Measurements from ENCODE around the gene EIF4E3. TPM values are rescaled to one million over a fixed set of nuclear protein-coding genes. Genes with fewer than 3 reads are reported as not detected.

Gene EIF4E3
- total RNA-seq, 1 donor from 2014 or later: 22.6 TPM

DNA sequence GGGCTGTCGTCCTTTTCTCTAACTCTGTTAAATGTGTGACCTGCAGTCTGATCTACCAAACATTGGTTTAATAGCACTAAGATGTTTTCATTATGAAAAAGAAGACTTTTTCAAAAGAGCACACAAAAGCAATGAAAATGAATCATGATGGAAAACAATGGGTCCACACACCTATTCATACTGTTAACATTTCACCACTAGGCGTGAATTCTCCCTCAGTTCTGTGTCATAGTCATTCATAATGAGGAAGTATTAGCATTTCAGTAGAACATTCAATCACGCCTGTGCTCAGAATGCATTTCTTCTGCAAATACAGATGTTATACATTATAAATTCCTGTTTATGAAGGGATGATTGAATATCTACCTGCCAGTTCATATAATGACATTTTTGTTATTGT, 35.9 kb downstream of the EIF4E3 start:
- DNase-seq (ENCODE audit: low spot score): no peak

DNA sequence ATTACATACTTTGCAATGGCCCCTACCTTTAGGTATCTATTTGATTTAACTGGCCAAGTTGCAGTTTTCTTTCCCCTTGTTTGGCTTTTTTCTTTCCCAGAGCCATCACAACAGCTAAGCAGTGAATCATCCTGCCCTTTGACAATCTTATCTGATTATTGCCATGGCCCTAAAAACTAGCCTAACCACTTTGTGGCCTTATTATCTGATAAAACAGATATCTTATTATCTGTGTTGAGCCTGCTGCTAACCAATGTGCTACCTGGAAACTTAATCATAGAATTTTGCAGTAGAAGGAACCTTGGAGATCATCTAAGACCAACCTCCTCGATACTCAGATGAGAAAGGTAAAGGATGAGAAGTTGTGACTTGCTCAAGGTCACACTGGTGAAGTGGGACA, 37.1 kb downstream of the EIF4E3 start:
- no peak for DNase-seq (ENCODE audit: low spot score)

DNA sequence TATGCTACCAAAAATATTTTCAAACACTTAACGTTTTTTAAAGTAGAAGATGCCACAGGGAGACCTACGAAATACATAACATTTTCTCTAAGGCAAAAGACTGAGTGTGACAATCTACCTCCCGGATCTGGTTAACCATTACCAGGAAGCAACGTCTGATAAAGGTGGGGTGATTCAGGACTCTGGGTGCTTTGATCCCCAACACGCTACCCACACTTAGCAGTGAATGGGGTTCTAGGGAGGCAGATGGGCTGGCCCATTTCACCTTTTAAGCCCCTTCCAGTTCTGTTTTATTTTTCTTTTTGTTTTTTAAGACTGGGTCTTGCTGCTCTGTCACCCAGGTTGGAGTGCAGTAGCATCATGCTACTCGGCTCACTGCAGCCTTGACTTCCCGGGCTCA, 39.5 kb downstream of the EIF4E3 start:
- no peak for DNase-seq (ENCODE audit: low spot score)

DNA sequence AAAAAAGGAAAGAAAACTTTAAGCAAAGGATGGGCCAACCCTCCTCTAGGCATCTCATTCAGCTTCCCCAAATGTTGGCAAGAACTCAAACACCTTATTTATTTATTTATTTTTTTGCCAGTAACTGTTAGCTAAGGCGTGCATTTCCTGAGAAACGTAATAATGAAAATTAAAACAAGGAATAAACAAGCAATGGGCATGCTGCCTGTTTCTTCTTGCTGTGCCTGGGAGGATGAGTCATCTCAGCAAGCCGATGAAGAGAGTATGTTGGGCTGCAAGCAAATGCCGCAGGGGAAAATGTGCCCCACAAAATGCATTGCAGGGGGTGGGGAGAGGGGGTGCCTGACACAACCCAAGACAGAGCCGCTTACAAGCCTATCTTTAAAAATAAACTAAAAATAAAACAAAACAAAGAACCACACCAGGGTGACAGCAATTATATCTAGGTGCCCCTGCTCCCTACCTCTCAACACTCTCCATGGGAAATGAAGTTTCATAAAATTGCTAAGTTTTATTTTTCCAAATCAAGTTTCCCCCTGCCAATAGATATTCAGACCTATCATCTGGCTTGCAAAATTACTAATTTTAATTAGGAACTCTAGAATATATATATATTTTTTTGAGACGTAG, 40.3 kb downstream of the EIF4E3 start:
- peak; percentile 56 for DNase-seq (ENCODE audit: low spot score)

DNA sequence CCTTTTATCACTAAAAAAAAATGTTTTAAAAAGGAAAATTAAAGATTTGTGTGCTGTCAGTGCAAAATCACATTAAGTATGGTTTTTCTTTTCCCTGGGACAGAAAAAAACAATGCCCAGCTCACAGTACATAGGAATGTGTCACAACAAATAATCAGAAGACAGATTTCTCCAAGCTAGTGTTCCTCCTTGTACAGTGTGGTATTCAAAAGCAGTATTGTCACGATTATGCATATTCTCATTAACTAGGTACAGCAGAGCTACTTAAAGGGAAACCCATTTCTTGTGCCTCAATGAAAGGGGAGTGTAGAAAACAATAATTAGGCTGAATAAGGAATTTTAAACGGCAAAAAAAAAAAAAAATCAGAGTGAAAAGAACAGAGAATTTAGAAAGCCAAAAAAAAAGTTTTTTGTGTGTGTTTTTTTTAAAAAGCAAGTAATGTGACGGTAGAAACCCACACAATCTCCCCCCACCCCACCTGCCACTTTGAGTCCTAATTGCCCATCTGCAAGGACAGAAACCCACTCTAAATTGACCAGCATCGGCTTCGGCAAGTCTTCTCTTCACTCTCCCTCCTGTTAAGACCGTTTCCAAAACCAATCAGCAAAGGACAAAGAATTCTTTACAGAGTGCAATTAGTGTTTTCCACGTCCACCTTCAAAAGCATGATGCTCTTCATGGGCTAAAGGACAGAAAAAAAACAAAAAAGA, 41.0 kb downstream of the EIF4E3 start:
- DNase-seq (ENCODE audit: low spot score): no peak

DNA sequence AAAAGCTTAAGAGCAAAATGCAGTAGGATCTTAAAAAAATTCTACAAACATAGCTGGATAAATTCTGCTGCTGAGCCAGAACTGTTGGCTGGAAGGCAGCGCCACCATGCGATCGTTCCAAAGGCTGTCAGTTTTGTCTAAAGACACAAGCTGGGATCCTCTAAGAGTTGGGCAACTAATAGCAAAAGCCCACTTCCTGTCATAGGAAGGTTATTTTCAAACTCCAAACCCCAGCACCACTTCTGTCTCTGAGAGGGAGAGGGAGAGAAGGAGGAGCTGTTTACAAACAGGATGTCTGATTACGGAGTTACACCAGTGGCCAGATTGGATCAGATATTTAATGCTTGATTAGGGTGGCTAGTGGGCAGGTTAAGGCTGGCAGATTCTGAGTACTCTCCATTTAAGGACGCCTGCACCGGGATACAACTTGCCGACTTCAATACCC, 44.0 kb downstream of the EIF4E3 start:
- peak; percentile 61 for DNase-seq (ENCODE audit: low spot score)

DNA sequence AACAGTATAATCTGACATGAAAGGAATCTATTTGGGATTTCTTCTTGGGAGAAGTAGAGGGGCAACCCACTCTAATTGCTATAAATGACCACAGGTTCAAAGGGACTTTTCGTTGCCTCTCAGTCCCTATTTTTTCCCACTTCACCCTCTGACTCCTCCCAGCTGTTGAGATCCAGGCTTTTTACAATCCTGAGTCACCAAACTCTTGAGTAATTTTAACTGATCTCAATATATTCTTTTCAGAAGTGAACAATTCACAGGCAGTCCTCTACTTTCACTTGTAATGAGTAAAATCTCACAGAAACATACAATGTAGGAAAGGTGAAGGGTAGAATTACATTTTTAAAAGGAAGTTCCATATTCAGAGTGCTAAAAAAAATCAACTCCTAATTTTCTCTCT, 44.6 kb downstream of the EIF4E3 start:
- DNase-seq (ENCODE audit: low spot score): no peak

DNA sequence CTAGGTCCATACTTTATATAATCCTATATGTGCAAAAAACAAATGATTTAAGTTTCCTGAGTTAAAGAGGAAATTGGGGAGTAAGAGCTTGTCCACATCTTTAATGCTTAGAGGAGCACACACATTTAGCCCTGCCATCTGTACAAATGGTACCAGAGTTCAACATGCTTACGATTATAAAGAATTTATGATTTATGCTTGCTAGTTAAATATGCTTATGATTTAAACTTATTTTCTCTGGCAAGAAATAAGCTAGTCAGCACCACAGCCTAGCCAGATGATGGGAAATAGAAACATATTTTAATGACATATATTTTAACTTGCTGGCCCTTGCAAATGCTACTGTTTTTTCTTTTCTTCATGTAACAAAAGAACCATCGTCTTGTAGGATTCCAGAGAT, 48.3 kb downstream of the EIF4E3 start:
- DNase-seq (ENCODE audit: low spot score): no peak

DNA sequence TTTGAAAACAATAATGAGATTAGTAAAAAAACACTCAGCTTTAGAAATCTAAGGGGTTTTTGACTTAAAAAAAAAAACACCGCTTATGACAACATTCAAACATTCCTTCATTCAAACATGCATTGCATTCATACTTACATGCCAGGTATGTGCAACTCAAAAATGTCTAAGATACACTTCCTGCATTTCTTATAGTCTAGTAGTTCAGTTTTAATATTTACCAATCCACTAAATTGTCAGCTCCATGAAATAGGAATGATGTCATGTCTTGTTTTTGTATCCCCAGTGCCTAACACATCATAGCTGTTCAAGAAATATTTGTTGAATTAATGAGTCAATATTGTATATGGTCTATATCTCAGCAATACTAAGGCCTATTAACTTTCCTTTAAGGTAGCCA, 51.7 kb downstream of the EIF4E3 start:
- no peak for DNase-seq (ENCODE audit: low spot score)

DNA sequence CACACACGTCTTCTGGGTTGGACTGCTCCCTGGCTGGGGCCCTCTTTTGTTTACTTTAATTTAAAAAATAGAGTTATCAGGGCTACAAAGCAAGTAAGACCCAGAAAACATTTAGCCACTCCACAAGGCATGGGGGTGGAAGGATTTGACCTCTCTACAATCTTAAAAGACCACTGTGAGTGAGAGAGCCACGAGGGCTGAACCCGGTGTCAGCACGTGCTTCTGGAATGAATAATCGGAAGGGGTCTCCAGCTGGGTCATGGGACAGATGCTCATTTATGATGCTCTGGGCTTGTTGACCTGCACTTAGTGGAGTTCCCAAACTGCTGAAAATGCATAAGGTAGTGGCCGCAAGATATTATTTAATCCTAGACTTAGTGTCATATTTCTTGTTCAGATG, 52.4 kb downstream of the EIF4E3 start:
- DNase-seq (ENCODE audit: low spot score): no peak

DNA sequence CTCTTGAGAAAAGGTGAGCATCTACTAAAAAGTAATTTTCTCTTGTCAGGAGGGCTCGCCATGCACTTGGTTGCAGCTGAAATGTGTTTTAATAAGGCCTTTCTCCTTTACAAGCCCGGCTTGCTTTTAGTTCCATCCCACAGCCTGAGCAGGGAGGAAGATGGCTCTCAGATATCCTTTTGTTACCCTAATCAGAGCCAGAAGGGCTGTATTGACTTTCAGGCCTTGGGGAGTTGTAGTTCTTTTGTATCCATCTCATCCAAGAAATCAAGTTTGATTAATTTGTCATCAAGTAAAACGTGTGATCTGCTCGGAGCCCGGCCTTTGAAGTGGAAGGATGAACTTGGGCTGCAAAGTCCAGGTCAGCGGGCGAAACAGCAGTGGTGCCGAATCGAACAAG, 52.9 kb downstream of the EIF4E3 start:
- DNase-seq (ENCODE audit: low spot score): no peak

DNA sequence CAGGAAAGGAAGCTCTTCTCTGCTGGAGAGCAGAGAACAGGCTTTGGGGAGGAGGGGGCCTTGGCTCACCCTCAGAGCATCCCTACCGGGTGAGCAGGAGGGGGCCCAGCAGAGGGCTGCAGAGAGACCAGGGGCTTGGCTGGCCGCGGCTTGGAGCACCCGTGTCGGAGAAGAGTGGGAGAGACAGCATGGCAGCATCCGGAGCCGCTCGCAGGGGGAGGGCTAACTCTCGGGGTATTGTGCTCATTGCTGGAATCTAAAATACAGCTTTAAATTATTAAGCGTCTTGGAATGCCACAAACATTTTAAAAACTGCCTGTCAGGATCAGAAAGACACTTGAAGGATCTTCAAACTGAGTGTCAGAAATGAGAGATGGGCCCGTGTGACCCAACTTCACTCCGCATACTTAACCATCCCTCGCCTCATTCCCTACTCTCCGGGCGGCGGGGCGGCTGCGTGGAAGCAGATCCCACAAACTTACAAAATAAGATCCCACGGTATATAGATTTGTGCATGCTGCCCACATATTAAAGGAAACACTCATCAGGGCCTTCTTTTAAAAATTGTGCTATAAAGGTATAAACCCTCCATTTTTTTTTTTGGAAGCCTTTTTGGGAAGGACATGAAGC, 53.9 kb downstream of the EIF4E3 start:
- no peak for DNase-seq (ENCODE audit: low spot score)

DNA sequence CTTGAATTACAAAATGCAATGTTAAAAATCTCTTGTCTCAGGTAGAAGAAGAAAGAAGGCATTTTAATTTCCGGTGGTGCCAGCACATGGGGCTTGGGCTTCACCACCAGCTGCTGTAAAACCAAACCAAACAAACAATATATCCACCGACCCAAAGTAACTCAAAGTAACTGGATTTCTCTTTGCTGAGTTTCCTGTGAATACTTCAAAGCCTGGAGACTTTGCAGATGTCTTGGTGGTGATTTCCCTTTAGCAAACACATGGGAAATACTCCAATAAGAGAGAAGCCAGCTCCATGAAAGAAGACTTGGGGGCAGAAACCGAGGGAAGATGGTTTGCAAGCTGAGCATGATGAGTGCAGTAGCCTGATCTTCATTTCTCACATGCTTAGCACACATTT, 62.6 kb downstream of the EIF4E3 start:
- no peak for DNase-seq (ENCODE audit: low spot score)

DNA sequence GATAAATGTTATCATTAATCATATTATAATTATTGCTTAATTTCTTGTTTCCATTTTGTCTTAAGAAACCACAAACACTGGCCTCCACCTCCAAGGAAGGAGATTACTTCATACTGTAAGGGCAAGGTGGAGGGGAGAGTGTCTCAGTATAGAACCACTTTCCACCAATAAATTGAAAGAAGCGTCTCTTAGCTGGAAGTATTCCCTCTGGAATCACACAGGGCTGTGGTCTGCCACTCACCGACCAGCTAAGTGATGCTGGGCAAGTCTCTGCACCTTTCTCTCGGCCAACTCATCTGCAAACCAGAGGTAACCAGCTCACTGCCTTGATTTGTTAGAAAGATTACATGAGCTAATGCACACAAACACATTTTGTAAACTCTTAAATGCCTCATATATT, 63.1 kb downstream of the EIF4E3 start:
- DNase-seq (ENCODE audit: low spot score): no peak

DNA sequence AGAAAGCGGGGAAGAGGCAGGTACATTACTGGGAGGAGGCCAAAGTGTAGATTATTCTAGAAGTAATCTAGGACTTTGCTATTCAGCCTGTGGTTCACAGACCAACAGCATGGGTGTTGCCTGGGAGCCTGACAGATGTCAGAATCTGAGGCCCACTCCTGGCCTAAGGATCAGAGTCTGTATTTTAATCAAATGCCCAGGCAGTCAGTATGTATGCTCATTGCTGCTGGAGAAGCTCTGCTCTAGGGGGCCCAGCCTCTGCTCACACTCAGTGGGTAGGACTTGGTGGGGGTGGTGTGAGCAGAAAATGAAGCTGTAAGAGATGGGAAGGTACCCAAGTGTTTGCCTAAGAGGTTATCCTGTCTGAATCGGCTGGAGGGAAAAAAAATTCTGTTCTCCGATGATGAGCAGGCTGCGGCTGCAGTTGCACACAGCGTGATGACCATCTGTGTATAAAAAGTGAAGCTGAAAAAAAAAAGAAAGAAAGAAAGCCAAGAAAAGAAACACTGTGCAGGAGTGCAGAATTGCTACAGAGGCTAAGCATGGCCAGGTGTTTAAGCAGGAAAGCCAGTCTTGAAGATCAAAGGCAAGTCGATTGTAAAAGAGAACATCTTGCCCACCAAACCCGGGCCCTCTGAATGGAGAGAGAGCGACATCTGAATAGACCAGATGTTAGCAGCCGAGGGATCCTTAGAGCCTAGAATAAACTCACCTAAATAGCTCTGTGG, 65.2 kb downstream of the EIF4E3 start:
- no peak for DNase-seq (ENCODE audit: low spot score)

DNA sequence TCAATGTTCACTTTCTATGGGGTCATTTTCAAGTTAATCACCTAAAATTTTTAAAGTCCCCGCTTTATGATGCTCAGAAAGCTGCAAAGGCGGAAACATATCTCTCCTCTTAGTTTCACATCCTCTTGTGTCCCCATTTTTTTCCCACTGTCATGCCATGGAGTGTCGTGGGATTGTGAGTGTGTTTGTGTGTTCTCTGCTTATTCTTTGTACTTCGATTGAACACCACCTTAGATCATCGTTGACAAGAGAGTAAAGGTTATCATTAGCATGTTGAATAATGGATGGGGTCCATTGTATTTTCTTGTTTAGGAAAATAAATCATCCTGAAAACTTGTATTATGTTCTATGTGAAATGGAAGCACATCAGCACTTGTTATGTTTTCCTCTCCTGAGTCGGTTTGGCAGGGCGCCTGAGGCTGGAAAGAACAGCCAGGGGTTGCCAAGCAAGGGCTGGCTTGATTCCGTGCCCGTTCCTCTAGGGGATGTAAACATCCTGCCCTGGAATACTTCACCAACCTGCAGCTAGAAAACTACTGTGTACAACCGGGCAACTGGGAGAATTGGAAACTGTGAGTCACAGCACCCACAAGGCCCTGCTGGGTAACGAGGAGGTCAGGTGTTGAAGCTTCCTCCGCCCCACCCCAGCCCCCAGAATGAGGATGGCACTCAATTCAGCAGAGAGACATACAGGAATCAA, 67.2 kb downstream of the EIF4E3 start:
- peak; percentile 83 for DNase-seq (ENCODE audit: low spot score)

DNA sequence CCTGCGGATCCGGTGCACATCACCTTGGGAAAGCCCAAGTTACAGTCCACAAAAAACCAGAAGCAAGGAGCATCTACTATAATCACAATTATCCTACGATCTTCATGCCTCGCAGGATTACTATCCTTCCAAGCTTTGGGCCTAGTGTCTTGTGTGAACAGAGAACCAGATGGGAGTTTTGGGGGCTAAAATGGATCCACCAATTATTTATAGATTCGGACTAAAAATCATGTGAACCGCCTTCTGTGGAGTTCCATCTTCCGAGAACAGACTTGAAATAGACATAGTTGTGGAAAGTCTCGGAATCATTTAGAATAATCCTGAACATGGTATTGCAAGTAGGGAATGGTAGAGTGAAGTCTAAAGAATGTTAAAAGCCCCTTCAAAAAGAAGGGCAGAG, 70.1 kb downstream of the EIF4E3 start:
- no peak for DNase-seq (ENCODE audit: low spot score)

DNA sequence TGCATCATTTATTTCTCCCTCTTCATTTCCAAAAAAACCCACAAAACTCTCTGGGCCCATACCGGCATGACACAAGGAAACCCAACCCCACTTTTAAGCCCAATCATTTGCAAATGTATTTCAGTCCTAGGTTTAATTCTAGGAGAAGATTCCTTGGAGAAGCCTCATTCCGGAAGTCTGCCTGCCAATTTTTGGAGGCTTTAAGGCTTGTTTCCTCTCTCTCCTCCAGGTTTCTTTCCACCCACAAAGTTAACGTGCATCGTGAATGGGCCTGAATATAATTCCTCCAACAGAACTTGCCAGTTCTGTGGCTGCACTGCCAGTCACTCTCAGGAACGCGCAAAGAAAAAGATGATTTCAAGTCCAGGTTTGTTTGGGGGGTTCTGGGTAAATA, 71.8 kb downstream of the EIF4E3 start:
- DNase-seq (ENCODE audit: low spot score): no peak

DNA sequence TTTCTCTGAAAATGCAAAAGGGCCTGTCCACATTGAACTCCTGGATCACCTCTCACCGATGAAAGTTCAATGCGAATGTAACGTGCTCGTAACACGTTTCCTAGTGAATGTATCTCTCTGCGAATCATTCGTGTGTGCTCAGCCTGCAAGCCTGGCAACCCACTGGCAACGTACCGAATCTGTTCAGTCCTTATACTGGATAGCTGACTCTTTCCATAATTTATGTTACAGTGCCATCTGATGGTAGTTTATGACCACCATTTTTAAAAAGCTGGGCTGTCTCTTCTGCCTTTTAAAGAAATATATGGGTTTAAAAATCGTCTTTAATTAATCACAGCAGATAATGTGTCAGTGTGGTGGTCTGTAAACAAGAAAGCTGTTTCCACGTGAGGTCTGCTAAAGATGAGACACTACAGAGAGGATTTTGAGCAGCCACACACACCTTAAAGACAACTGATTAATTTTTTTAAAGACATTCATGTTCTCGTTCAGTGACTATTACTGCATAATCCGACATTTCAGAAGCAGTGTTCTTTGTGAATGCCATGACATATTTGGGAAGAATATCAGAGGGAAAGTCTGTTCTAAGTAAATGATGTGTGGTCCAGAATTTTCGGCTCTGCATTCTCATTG, 72.3 kb downstream of the EIF4E3 start:
- DNase-seq (ENCODE audit: low spot score): peak; percentile 31

DNA sequence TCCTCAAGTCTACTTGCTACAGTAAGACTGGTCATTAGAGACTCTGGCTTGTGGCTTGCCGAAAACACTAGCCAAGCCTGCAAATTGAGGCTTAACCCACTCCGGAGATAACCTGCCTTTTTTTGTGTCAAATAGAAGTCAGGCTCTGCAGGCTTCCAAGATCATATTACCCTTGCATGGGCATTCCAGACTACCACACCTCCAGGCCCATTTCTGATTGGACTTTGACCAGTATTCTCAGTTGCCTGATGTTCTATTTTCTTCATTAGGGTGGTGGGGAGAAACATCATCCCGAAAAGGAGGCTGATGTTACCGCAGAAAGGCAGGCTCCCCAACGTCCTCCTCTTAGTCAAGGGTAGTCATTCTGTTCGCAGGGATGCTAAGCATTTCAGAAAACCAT, 73.6 kb downstream of the EIF4E3 start:
- peak; percentile 16 for DNase-seq (ENCODE audit: low spot score)

DNA sequence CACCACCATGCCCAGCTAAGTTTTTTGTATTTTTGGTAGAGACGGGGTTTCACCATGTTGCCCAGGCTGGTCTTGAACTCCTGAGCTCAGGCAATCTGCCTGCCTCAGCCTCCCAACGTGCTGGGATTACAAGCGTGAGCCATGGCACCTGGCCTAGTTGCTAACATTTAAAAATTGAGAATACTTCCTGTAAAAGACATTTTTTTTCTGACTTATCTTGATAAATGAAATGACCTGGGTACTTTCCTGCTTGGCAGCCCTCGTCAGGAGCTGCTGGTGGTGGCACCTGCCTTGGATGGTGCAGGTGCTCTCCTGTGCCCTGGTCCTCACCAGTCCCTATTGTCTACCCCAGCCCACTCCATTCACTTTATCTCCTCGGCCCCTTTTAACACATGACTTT, 74.8 kb downstream of the EIF4E3 start:
- no peak for DNase-seq (ENCODE audit: low spot score)

DNA sequence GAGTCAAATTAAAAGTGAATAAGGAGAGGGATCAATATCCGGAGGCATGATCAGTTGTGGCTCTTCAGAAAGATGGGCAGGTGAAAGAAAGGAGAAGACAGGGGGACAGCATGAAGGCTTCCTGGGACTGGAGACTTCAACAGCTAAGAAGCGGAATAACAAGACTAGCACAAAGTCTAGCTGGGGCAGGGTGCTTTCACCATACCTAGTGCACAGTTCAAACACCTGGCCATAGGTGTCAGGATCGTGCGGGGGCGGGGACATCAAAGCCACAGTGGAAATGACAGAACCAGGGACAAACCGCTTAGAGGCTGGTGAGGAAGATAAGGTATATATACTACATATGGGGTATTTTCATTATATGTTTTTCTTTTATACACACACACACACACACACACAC, 75.4 kb downstream of the EIF4E3 start:
- no peak for DNase-seq (ENCODE audit: low spot score)

All from mucosa of gallbladder (tissue), 1 donor.